Loucy (cell line): ENCODE results near the gene ANKRD33.

Experiments
- H2AFZ ChIP-seq: fragments of 200-600 bp; sonication (generic); 2 replicates; pipeline ENCODE4 v1.6.0; 2016; ENCODE audit warnings: antibody characterized with exemption, mild to moderate bottlenecking, low read length, moderate library complexity
- H3F3A ChIP-seq: fragments of 200-600 bp; 2 replicates; pipeline ENCODE4 v1.6.0; 2016; ENCODE audit warnings: antibody characterized with exemption, low read depth, mild to moderate bottlenecking
- H3K27me3 ChIP-seq: fragments of 200-600 bp; sonication (generic); 2 replicates; pipeline ENCODE4 v1.6.1; 2014; ENCODE audit warnings: low read length, mild to moderate bottlenecking; ENCODE audit not compliant: insufficient read depth, poor library complexity, severe bottlenecking
- H3K36me3 ChIP-seq: fragments of 200-600 bp; sonication (generic); 2 replicates; pipeline ENCODE4 v1.6.1; 2016; ENCODE audit warnings: low read length; ENCODE audit not compliant: insufficient read depth
- H3K4me1 ChIP-seq: fragments of 200-600 bp; sonication (generic); 2 replicates; pipeline ENCODE4 v1.5.1; 2014; ENCODE audit warnings: low read length, mild to moderate bottlenecking; ENCODE audit not compliant: insufficient read depth, poor library complexity, severe bottlenecking
- H3K4me2 ChIP-seq: fragments of 200-600 bp; sonication (generic); 2 replicates; pipeline ENCODE4 v1.6.0; 2014; ENCODE audit warnings: antibody characterized with exemption, low read length, low read depth, mild to moderate bottlenecking; ENCODE audit not compliant: poor library complexity, severe bottlenecking
- H3K4me3 ChIP-seq: fragments of 200-600 bp; sonication (generic); 2 replicates; pipeline ENCODE4 v1.5.1; 2014; ENCODE audit warnings: low read length, mild to moderate bottlenecking, mixed read lengths; ENCODE audit not compliant: poor library complexity, severe bottlenecking
- H3K79me2 ChIP-seq: fragments of 200-600 bp; sonication (generic); 2 replicates; pipeline ENCODE4 v1.6.1; 2014; ENCODE audit warnings: low read length; ENCODE audit not compliant: insufficient read depth
- H3K9ac ChIP-seq: fragments of 200-600 bp; sonication (generic); 2 replicates; pipeline ENCODE4 v1.6.0; 2014; ENCODE audit warnings: mild to moderate bottlenecking, low read depth, low read length, moderate library complexity; ENCODE audit not compliant: poor library complexity, severe bottlenecking
- H3K9me2 ChIP-seq: fragments of 200-600 bp; sonication (generic); replicated peaks from 2 replicates; pipeline ENCODE4 v1.6.1; 2016; ENCODE audit warnings: low read depth, low read length, mixed read lengths
- H3K9me3 ChIP-seq: fragments of 200-600 bp; sonication (generic); 2 replicates; pipeline ENCODE4 v1.6.1; 2014; ENCODE audit warnings: mild to moderate bottlenecking, antibody characterized with exemption, low read length, low read depth; ENCODE audit not compliant: insufficient read depth
- H4K20me1 ChIP-seq: fragments of 200-600 bp; sonication (generic); 2 replicates; pipeline ENCODE4 v1.6.0; 2014; ENCODE audit warnings: antibody characterized with exemption, low read length, mild to moderate bottlenecking; ENCODE audit not compliant: insufficient read depth, poor library complexity, severe bottlenecking
- EZH2phosphoT487 ChIP-seq: fragments of 200-600 bp; IDR thresholded peaks from 2 replicates; pipeline ENCODE4 v1.6.1; 2018; ENCODE audit warnings: antibody characterized with exemption, mild to moderate bottlenecking, moderate library complexity, borderline replicate concordance
- TF ChIP-seq, protein P1 (sequence below): fragments of 200-600 bp; sonication (generic); conservative IDR thresholded peaks from 2 replicates; pipeline ENCODE4 v1.5.1; 2014; ENCODE audit warnings: mild to moderate bottlenecking, antibody characterized with exemption, low read length

The ANKRD33 gene, protein sequence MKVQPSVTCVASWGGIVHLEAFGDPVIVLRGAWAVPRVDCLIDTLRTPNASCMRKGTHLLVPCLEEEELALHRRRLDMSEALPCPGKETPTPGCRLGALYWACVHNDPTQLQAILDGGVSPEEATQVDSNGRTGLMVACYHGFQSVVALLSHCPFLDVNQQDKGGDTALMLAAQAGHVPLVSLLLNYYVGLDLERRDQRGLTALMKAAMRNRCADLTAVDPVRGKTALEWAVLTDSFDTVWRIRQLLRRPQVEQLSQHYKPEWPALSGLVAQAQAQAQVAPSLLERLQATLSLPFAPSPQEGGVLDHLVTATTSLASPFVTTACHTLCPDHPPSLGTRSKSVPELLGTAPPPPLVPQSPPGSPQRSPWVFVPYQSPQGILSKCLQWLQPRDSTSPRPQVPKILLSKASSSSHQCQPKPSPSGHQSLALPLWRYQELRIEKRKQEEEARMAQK

DNA sequence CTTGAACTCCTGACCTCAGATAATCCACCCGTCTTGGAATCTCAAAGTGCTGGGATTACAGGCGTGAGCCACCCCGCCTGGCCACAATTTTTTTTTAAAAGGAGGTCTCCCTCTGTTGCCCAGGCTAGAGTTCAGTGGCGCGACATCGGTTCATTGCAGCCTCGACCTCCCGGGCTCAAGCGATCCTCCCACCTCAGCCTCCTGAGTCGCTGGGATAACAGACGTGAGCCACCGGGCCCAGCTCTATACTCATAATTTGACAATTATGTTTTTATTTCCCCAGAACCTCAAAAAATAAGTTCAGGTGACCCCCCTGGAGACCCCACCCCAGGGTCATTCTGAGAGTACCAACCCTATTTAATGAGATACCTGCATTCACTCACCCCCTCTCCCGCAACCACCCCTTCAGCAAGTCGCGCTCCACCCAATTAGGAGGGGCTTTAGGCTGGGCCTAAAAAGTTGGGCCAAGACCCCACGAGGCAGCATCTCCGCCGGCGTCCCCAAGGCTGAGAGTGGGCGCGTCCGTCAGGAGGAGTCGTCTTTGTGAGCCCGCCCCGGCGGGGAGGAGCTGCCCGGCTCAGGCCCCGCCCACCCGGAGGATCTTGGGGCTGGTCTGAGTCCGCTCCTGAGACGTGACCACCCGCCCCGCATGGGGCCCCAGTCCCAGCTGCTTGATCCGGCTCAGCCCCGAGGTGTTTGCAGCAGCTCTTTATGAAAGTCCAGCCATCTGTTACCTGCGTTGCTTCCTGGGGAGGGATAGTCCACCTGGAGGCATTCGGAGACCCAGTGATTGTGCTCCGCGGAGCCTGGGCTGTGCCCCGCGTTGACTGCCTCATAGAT, at the start of gene ANKRD33:
ANKRD33 (plus strand) TSS at position 628 of the 840 bp plus-strand sequence; CDS start at position 712, 84 bp downstream.
- H3K4me1 ChIP-seq: peaks cover 15% of the 10 kb centered on the region
- no peaks in the 10 kb centered on the region for H4K20me1 ChIP-seq
- H2AFZ ChIP-seq: no peak within 1 kb of the TSS
- H3K36me3 ChIP-seq: no peaks in the 10 kb centered on the region
- no peaks in the 10 kb centered on the region for H3K27me3 ChIP-seq
- no peaks in the 10 kb centered on the region for H3K9me3 ChIP-seq
- no peak within 1 kb of the TSS for H3K9ac ChIP-seq
- no peaks in the 10 kb centered on the region for H3F3A ChIP-seq
- H3K9me2 ChIP-seq: no peaks in the 10 kb centered on the region
- no peak within 1 kb of the TSS for H3K4me2 ChIP-seq
- TF ChIP-seq, protein P1, sequence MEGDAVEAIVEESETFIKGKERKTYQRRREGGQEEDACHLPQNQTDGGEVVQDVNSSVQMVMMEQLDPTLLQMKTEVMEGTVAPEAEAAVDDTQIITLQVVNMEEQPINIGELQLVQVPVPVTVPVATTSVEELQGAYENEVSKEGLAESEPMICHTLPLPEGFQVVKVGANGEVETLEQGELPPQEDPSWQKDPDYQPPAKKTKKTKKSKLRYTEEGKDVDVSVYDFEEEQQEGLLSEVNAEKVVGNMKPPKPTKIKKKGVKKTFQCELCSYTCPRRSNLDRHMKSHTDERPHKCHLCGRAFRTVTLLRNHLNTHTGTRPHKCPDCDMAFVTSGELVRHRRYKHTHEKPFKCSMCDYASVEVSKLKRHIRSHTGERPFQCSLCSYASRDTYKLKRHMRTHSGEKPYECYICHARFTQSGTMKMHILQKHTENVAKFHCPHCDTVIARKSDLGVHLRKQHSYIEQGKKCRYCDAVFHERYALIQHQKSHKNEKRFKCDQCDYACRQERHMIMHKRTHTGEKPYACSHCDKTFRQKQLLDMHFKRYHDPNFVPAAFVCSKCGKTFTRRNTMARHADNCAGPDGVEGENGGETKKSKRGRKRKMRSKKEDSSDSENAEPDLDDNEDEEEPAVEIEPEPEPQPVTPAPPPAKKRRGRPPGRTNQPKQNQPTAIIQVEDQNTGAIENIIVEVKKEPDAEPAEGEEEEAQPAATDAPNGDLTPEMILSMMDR: no peak
- TF ChIP-seq EZH2phosphoT487: no peak
- H3K4me3 ChIP-seq: no peak within 1 kb of the TSS
- no peaks in the 10 kb centered on the region for H3K79me2 ChIP-seq

DNA sequence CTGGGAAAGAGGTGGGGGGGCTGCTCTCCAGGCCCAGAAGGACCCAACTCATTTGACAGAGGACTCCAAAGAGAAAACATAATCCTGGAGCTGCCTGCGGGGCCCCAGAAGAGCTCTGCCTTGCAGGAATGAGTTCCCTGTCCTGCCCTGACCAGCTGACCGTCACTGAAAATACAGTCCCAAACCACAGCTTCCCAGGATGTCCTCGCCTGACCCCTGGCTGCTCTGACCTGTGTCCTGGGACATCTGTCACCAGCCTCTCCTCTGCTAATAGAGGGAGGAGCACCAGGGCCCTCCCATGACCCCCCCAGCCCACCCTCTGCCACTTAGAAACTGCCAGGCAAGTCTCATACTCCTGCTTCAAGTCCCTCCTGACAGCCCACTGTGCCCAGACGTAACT, 49.1 kb upstream of the ANKRD33 start:
- H2AFZ ChIP-seq: no peak overlapping the region
- no peaks in the 10 kb centered on the region for H4K20me1 ChIP-seq
- no peak for TF ChIP-seq EZH2phosphoT487
- TF ChIP-seq, protein P1: no peak
- H3F3A ChIP-seq: no peaks in the 10 kb centered on the region
- no peak overlapping the region for H3K4me2 ChIP-seq
- H3K4me3 ChIP-seq: no peak overlapping the region
- no peaks in the 10 kb centered on the region for H3K4me1 ChIP-seq
- H3K9me2 ChIP-seq: no peaks in the 10 kb centered on the region
- H3K79me2 ChIP-seq: no peaks in the 10 kb centered on the region
- no peak overlapping the region for H3K9ac ChIP-seq
- no peaks in the 10 kb centered on the region for H3K36me3 ChIP-seq
- no peaks in the 10 kb centered on the region for H3K9me3 ChIP-seq
- no peaks in the 10 kb centered on the region for H3K27me3 ChIP-seq

DNA sequence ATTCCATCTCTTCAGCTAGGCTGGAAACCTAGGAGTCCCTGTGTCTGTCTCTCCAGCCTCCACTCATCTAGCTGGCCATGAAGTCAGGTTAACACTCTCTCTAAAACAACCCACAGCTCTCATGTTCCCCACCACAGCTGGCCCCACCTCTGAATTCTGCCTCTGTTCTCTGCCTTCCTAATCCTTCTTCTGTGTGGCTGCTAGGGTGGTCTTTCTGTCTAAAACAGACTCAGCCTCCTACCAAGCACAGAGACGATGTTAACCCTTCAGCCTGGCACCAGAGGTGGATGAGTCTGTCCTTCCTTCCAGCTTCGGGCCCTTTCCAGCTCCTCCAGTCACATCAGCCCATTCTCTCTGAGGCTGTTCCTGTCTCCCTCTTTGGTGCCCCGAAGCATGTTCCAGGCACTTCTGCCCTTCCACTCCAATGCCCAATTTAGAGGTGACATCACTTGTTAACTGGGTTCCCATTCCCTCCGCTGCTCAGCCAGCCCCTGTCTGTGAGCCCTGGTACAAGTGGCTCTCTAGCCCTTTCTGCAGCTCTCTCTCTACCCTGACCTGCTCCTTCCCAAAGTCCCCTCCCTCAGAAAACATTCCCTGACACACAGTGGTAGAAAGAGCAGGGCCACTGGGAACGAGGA, 48.5 kb upstream of the ANKRD33 start:
- H3K79me2 ChIP-seq: no peaks in the 10 kb centered on the region
- H3F3A ChIP-seq: no peaks in the 10 kb centered on the region
- no peak overlapping the region for H3K4me3 ChIP-seq
- no peak overlapping the region for H2AFZ ChIP-seq
- no peaks in the 10 kb centered on the region for H3K9me2 ChIP-seq
- H3K9ac ChIP-seq: no peak overlapping the region
- no peaks in the 10 kb centered on the region for H4K20me1 ChIP-seq
- no peaks in the 10 kb centered on the region for H3K27me3 ChIP-seq
- TF ChIP-seq, protein P1: no peak
- TF ChIP-seq EZH2phosphoT487: no peak
- no peaks in the 10 kb centered on the region for H3K4me1 ChIP-seq
- no peaks in the 10 kb centered on the region for H3K9me3 ChIP-seq
- H3K4me2 ChIP-seq: no peak overlapping the region
- no peaks in the 10 kb centered on the region for H3K36me3 ChIP-seq
